Muscle layer of colon (tissue), 2 donors: ENCODE data around the gene TFF2.

ENCODE experiments used
- H3K27ac ChIP-seq: one replicate; pipeline ENCODE4 v1.7.0; 2013; ENCODE audit warnings: low read depth, mild to moderate bottlenecking, low read length, moderate library complexity
- H3K27me3 ChIP-seq, 2 donors: one replicate each; pipeline ENCODE4 v1.7.0; 2013; ENCODE audit warnings: low read length in 2 of 2, mild to moderate bottlenecking in 2 of 2; ENCODE audit not compliant: insufficient read depth in 2 of 2, control insufficient read depth in 1 of 2
- H3K36me3 ChIP-seq: one replicate; pipeline ENCODE4 v1.7.0; 2013; ENCODE audit warnings: mild to moderate bottlenecking, low read length; ENCODE audit not compliant: insufficient read depth
- H3K4me1 ChIP-seq: one replicate; pipeline ENCODE4 v1.7.0; 2013; ENCODE audit warnings: mild to moderate bottlenecking, low read length; ENCODE audit not compliant: insufficient read depth
- H3K4me3 ChIP-seq, 2 donors: one replicate each; pipeline ENCODE4 v1.7.0; 2013; ENCODE audit warnings: low read length in 2 of 2, low read depth in 1 of 2, mild to moderate bottlenecking in 1 of 2, moderate library complexity in 1 of 2
- H3K9ac ChIP-seq: one replicate; pipeline ENCODE4 v1.7.0; 2013; ENCODE audit warnings: low read length
- H3K9me3 ChIP-seq: one replicate; pipeline ENCODE4 v1.7.0; 2013; ENCODE audit warnings: mild to moderate bottlenecking, low read length
- donor health status: abdominal sarcoma.
- donor health status: Adenocarcinoma of cecum.

Gene TFF2

GRCh38 chr21:42390696-42391095, 39.9 kb upstream of the TFF2 start:
- Histone ChIP-seq H3K27me3 (no peaks in the 10 kb centered on the region), H3K9ac (no peak overlapping the region), H3K27ac (no peak overlapping the region), H3K4me3 (no peak overlapping the region), H3K36me3 (no peaks in the 10 kb centered on the region), H3K9me3 (no peaks in the 10 kb centered on the region), H3K4me1 (no peaks in the 10 kb centered on the region)

GRCh38 chr21:42390193-42390592, 39.4 kb upstream of the TFF2 start:
- no peaks in the 10 kb centered on the region for H3K9me3 ChIP-seq
- H3K4me3 ChIP-seq, result no peak overlapping the region
- H3K27ac ChIP-seq, result no peak overlapping the region
- no peaks in the 10 kb centered on the region for H3K4me1 ChIP-seq
- no peaks in the 10 kb centered on the region for H3K27me3 ChIP-seq
- H3K36me3 ChIP-seq, result no peaks in the 10 kb centered on the region
- H3K9ac ChIP-seq, result no peak overlapping the region

- no peak overlapping the region for H3K27ac ChIP-seq
- no peaks in the 10 kb centered on the region for H3K27me3 ChIP-seq
- H3K4me1 ChIP-seq, result no peaks in the 10 kb centered on the region
- H3K9ac ChIP-seq, result no peak overlapping the region
- H3K9me3 ChIP-seq, result no peaks in the 10 kb centered on the region
- no peak overlapping the region for H3K4me3 ChIP-seq
- H3K36me3 ChIP-seq, result no peaks in the 10 kb centered on the region
These were observed 38.6 kb upstream of the TFF2 start for GRCh38 chr21:42389449-42389835.

GRCh38 chr21:42388740-42389448, 38.1 kb upstream of the TFF2 start:
- no peak overlapping the region for H3K9ac ChIP-seq
- H3K27ac ChIP-seq, result no peak overlapping the region
- H3K4me3 ChIP-seq, result no peak overlapping the region
- H3K4me1 ChIP-seq, result no peaks in the 10 kb centered on the region
- H3K27me3 ChIP-seq, result no peaks in the 10 kb centered on the region
- no peaks in the 10 kb centered on the region for H3K36me3 ChIP-seq
- H3K9me3 ChIP-seq, result no peaks in the 10 kb centered on the region

- H3K4me1 ChIP-seq, result no peaks in the 10 kb centered on the region
- no peak overlapping the region for H3K9ac ChIP-seq
- H3K27me3 ChIP-seq, result no peaks in the 10 kb centered on the region
- no peak overlapping the region for H3K4me3 ChIP-seq
- H3K36me3 ChIP-seq, result no peaks in the 10 kb centered on the region
- no peak overlapping the region for H3K27ac ChIP-seq
- no peaks in the 10 kb centered on the region for H3K9me3 ChIP-seq
These were observed 37.1 kb upstream of the TFF2 start for GRCh38 chr21:42387843-42388340.

GRCh38 chr21:42387164-42387563, 36.4 kb upstream of the TFF2 start:
- Histone ChIP-seq H3K4me1 (no peaks in the 10 kb centered on the region), H3K9ac (no peak overlapping the region), H3K9me3 (no peaks in the 10 kb centered on the region), H3K27ac (no peak overlapping the region), H3K27me3 (no peaks in the 10 kb centered on the region), H3K36me3 (no peaks in the 10 kb centered on the region), H3K4me3 (no peak overlapping the region)

- H3K9ac ChIP-seq, result no peak overlapping the region
- H3K27me3 ChIP-seq, result no peaks in the 10 kb centered on the region
- H3K27ac ChIP-seq, result no peak overlapping the region
- no peaks in the 10 kb centered on the region for H3K9me3 ChIP-seq
- H3K4me1 ChIP-seq, result no peaks in the 10 kb centered on the region
- H3K4me3 ChIP-seq, result no peak overlapping the region
- H3K36me3 ChIP-seq, result no peaks in the 10 kb centered on the region
These were observed 35.3 kb upstream of the TFF2 start for GRCh38 chr21:42386034-42386591.

- Histone ChIP-seq H3K9me3 (no peaks in the 10 kb centered on the region), H3K36me3 (no peaks in the 10 kb centered on the region), H3K27me3 (no peaks in the 10 kb centered on the region), H3K27ac (no peak overlapping the region), H3K4me3 (no peak overlapping the region), H3K4me1 (no peaks in the 10 kb centered on the region), H3K9ac (no peak overlapping the region)
These were observed 34.8 kb upstream of the TFF2 start for GRCh38 chr21:42385619-42386018.

GRCh38 chr21:42384989-42385388, 34.2 kb upstream of the TFF2 start:
- Histone ChIP-seq H3K9me3 (no peaks in the 10 kb centered on the region), H3K9ac (no peak overlapping the region), H3K36me3 (no peaks in the 10 kb centered on the region), H3K4me1 (no peaks in the 10 kb centered on the region), H3K27me3 (no peaks in the 10 kb centered on the region), H3K27ac (no peak overlapping the region), H3K4me3 (no peak overlapping the region)

GRCh38 chr21:42384156-42384945, 33.6 kb upstream of the TFF2 start:
- Histone ChIP-seq H3K27ac (no peak overlapping the region), H3K4me1 (no peaks in the 10 kb centered on the region), H3K4me3 (no peak overlapping the region), H3K36me3 (no peaks in the 10 kb centered on the region), H3K9me3 (no peaks in the 10 kb centered on the region), H3K9ac (no peak overlapping the region), H3K27me3 (no peaks in the 10 kb centered on the region)

GRCh38 chr21:42383331-42383730, 32.5 kb upstream of the TFF2 start:
- Histone ChIP-seq H3K27me3 (no peaks in the 10 kb centered on the region), H3K4me3 (no peak overlapping the region), H3K27ac (no peak overlapping the region), H3K9ac (no peak overlapping the region), H3K9me3 (no peaks in the 10 kb centered on the region), H3K4me1 (no peaks in the 10 kb centered on the region), H3K36me3 (no peaks in the 10 kb centered on the region)
